Keratinocyte (primary cell): ENCODE measurements around the gene SFXN2. TPM values are rescaled to one million over a fixed set of nuclear protein-coding genes. Genes with fewer than 3 reads are reported as not detected.

Experiments
- DNase-seq: peaks from one replicate; pipeline ENCODE4 v3.0.0-alpha.2; 2011; ENCODE audit warnings: low read depth, missing footprints, low spot score
- FAIRE-seq: peaks from 2 replicates; lab custom pipeline; 2011; peaks lifted over from hg19 to GRCh38; lab: Jason Lieb, UNC
- H2AFZ ChIP-seq: 2 replicates; pipeline ENCODE4 v1.6.0; 2012; ENCODE audit warnings: low read length, control low read depth, inconsistent platforms; ENCODE audit not compliant: control insufficient read depth
- H3K27ac ChIP-seq: 2 replicates; pipeline ENCODE4 v1.5.1; 2011; ENCODE audit warnings: low read length; ENCODE audit not compliant: control insufficient read depth, insufficient read depth
- H3K27me3 ChIP-seq: 3 replicates; pipeline ENCODE4 v1.6.0; 2011; ENCODE audit warnings: low read length; ENCODE audit not compliant: control insufficient read depth, insufficient read depth; ENCODE audit errors: extremely low read depth
- H3K36me3 ChIP-seq, 2 experiments: 2 replicates in 1 of 2; 3 replicates in 1 of 2; pipeline ENCODE4 v1.5.1; 2011; ENCODE audit warnings: low read length in 2 of 2, mild to moderate bottlenecking in 1 of 2; ENCODE audit not compliant: control insufficient read depth in 2 of 2, insufficient read depth in 2 of 2; ENCODE audit errors: extremely low read depth in 1 of 2
- H3K4me1 ChIP-seq: 3 replicates; pipeline ENCODE4 v1.5.1; 2011; ENCODE audit warnings: low read length; ENCODE audit not compliant: control insufficient read depth, insufficient read depth; ENCODE audit errors: extremely low read depth
- H3K4me2 ChIP-seq: 3 replicates; pipeline ENCODE4 v1.6.0; 2011; ENCODE audit warnings: low read depth, low read length; ENCODE audit not compliant: control insufficient read depth, insufficient read depth; ENCODE audit errors: extremely low read depth
- H3K4me3 ChIP-seq, 3 experiments: fragments of 200-600 bp in 1 of 3; sonication (generic) in 1 of 3; 2 replicates in 2 of 3; 3 replicates in 1 of 3; pipeline ENCODE4 v1.5.1; 2011 to 2016; ENCODE audit warnings: low read length in 3 of 3, mild to moderate bottlenecking in 3 of 3, control low read depth in 2 of 3, inconsistent platforms in 1 of 3, low read depth in 1 of 3, mixed read lengths in 1 of 3, mixed run types in 1 of 3, moderate library complexity in 1 of 3; ENCODE audit not compliant: control insufficient read depth in 2 of 3, insufficient read depth in 2 of 3; ENCODE audit errors: extremely low read depth in 1 of 3
- H3K79me2 ChIP-seq: 2 replicates; pipeline ENCODE4 v1.6.0; 2012; ENCODE audit warnings: low read length; ENCODE audit not compliant: control insufficient read depth, insufficient read depth
- H3K9ac ChIP-seq: 3 replicates; pipeline ENCODE4 v1.6.0; 2011; ENCODE audit warnings: low read length; ENCODE audit not compliant: control insufficient read depth, insufficient read depth; ENCODE audit errors: extremely low read depth
- H3K9me1 ChIP-seq: 3 replicates; pipeline ENCODE4 v1.6.0; 2011; ENCODE audit warnings: low read length; ENCODE audit not compliant: control insufficient read depth, insufficient read depth; ENCODE audit errors: extremely low read depth
- H3K9me3 ChIP-seq: 2 replicates; pipeline ENCODE4 v1.5.1; 2012; ENCODE audit warnings: low read depth, low read length; ENCODE audit not compliant: control insufficient read depth
- H4K20me1 ChIP-seq: 3 replicates; pipeline ENCODE4 v1.6.0; 2011; ENCODE audit warnings: low read length; ENCODE audit not compliant: control insufficient read depth, insufficient read depth; ENCODE audit errors: extremely low read depth
- EZH2 ChIP-seq: IDR thresholded peaks from one replicate; pipeline ENCODE4 v1.6.1; 2012; ENCODE audit warnings: inconsistent platforms, mild to moderate bottlenecking, low read length, moderate library complexity
- dilution Hi-C: fragments of 300-500 bp; cut with MboI; formaldehyde crosslinking; loops from one replicate; pipeline ENCODE4 v1.7.0; 2020; ENCODE audit warnings: low sequenced_read_pairs; ENCODE audit not compliant: extremely low pct_ligation_motif_present
- polyA plus RNA-seq, 5 experiments: library from polyadenylated mRNA; depleted of rRNA in 3 of 5; stranded (reverse) in 3 of 5; stranded (forward) in 1 of 5; unstranded in 1 of 5; fragments of >200 nt; gene quantifications; 1 replicate in 1 of 5; 2 replicates in 3 of 5; 3 replicates in 1 of 5; pipeline versions ENCODE4 v1.2.1 to v1.2.3, GENCODE V29; 2011 to 2012; ENCODE audit warnings: missing spikeins in 2 of 5, low read depth in 1 of 5, low replicate concordance in 1 of 5
- TF ChIP-seq, protein P1 (sequence below), 3 experiments: IDR thresholded peaks in 1 of 3; conservative IDR thresholded peaks in 1 of 3; optimal IDR thresholded peaks in 1 of 3; 2 replicates in 2 of 3; 3 replicates in 1 of 3; pipeline versions ENCODE3 to v1.5.1; 2011; ENCODE audit warnings: low read length in 3 of 3, mild to moderate bottlenecking in 3 of 3, moderate library complexity in 2 of 3, control low read depth in 1 of 3, inconsistent platforms in 1 of 3; ENCODE audit not compliant: insufficient read depth in 2 of 3; ENCODE audit errors: extremely low read depth in 1 of 3

Gene SFXN2
- polyA plus RNA-seq, 1 donor (not counting 4 experiments of a cell fraction or from before 2014, with no cell fraction given) = 5.0 TPM

DNA sequence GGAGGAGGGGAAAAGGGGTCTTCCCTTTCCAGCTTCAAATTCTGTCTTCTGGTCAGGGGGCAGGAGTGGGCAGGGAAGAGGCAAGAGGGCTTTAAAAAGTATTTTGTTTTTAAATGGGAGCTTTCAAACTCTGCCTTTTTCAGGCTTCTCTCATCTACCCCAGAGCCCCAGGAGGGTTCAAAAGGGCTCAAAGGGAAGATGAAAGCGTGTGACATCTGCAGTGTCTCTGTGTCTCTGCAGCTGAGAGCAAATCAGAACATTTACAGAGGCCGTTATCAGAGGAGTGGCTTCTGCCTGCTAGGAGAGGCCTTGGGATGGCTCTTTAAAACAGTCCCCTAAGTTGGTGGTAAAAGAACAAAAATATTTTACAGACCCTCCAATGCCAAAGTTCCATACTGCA, 39.9 kb upstream of the SFXN2 start:
- no peaks in the 10 kb centered on the region for H4K20me1 ChIP-seq
- H3K27ac ChIP-seq = no peak overlapping the region
- peaks cover 27% of the 10 kb centered on the region for H3K4me1 ChIP-seq
- DNase-seq (no peak), FAIRE-seq (no peak)
- no peaks in the 10 kb centered on the region for H3K79me2 ChIP-seq
- no peak overlapping the region for H3K9ac ChIP-seq
- H3K4me2 ChIP-seq = peak overlapping the region; percentile 89
- TF ChIP-seq, protein P1, sequence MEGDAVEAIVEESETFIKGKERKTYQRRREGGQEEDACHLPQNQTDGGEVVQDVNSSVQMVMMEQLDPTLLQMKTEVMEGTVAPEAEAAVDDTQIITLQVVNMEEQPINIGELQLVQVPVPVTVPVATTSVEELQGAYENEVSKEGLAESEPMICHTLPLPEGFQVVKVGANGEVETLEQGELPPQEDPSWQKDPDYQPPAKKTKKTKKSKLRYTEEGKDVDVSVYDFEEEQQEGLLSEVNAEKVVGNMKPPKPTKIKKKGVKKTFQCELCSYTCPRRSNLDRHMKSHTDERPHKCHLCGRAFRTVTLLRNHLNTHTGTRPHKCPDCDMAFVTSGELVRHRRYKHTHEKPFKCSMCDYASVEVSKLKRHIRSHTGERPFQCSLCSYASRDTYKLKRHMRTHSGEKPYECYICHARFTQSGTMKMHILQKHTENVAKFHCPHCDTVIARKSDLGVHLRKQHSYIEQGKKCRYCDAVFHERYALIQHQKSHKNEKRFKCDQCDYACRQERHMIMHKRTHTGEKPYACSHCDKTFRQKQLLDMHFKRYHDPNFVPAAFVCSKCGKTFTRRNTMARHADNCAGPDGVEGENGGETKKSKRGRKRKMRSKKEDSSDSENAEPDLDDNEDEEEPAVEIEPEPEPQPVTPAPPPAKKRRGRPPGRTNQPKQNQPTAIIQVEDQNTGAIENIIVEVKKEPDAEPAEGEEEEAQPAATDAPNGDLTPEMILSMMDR (optimal IDR thresholded peaks at IDR 0.05 in 1 of 3, IDR thresholded peaks at IDR 0.05 in 1 of 3, conservative IDR thresholded peaks at IDR 0.05 in 1 of 3; ENCODE audit: extremely low read depth in 1 of 3, insufficient read depth in 2 of 3, low read length in 3 of 3) = no peak
- TF ChIP-seq EZH2 = no peak
- no peaks in the 10 kb centered on the region for H3K9me3 ChIP-seq
- H3K4me3 ChIP-seq = no peak overlapping the region
- dilution Hi-C loops = no loop called here
- H3K36me3 ChIP-seq = no peaks in the 10 kb centered on the region
- H2AFZ ChIP-seq = no peak overlapping the region
- no peaks in the 10 kb centered on the region for H3K9me1 ChIP-seq
- no peaks in the 10 kb centered on the region for H3K27me3 ChIP-seq

DNA sequence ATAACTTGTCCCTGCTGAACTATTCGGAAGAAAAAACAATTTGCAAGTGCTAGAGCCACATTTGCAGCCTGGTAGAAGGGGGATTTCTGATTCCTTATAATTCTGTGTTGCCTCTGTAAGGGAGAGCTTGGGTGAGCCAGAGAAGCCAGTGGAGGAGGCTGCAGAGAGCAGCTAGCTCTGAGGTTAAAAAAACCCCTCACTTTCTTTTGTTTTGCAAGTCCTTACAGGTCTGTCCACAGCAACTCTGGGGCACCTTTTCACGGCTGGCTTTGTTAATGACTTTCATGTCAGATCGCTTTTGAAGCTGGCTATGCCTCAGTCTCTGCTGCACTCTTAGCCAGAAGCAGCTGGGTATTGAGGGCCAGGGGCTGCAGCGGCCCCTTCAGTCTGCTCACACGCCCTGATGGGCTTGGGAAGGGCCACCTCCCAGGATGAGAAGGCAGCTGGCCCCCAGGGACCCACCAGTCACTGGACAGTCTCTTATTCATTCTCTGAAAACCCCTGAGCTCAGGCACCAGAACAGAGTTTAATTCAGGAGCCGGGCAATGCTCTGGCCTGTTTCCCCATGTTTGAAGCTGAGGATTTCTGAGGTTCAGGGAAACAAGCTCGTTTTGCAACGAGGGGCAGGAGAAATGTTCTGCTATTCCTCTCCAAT, 39.3 kb upstream of the SFXN2 start:
- H3K27me3 ChIP-seq = no peaks in the 10 kb centered on the region

More for the DNA sequence above, 39.3 kb upstream of the SFXN2 start:
- H3K4me3 ChIP-seq = no peak overlapping the region
- H3K27ac ChIP-seq = no peak overlapping the region
- no peaks in the 10 kb centered on the region for H3K36me3 ChIP-seq
- dilution Hi-C loops = no loop called here
- DNase-seq (no peak), FAIRE-seq (no peak)
- H2AFZ ChIP-seq = no peak overlapping the region
- H3K4me1 ChIP-seq = peaks cover 23% of the 10 kb centered on the region
- no peak overlapping the region for H3K9ac ChIP-seq
- TF ChIP-seq, protein P1 (optimal IDR thresholded peaks at IDR 0.05 in 1 of 3, IDR thresholded peaks at IDR 0.05 in 1 of 3, conservative IDR thresholded peaks at IDR 0.05 in 1 of 3; ENCODE audit: extremely low read depth in 1 of 3, insufficient read depth in 2 of 3, low read length in 3 of 3) = no peak
- no peak for TF ChIP-seq EZH2
- peak overlapping the region; percentile 89 for H3K4me2 ChIP-seq
- no peaks in the 10 kb centered on the region for H4K20me1 ChIP-seq
- H3K9me1 ChIP-seq = no peaks in the 10 kb centered on the region
- H3K9me3 ChIP-seq = no peaks in the 10 kb centered on the region
- H3K79me2 ChIP-seq = no peaks in the 10 kb centered on the region
